Neural progenitor cell (in vitro differentiated cells): ENCODE data around the gene KRTAP1-4. TPM values are rescaled to one million over a fixed set of nuclear protein-coding genes. Genes with fewer than 3 reads are reported as not detected.
A peak's percentile ranks its signal among the peaks of the same experiment; 100 is the strongest.

Source experiments
- DNase-seq: peaks from one replicate; pipeline ENCODE4 v3.0.0-alpha.2; 2016; ENCODE audit warnings: low spot score
- H2AFZ ChIP-seq: fragments of 200-600 bp; sonication (generic); replicated peaks from 2 replicates; pipeline ENCODE4 v1.6.1; 2016; ENCODE audit warnings: antibody characterized with exemption
- H3F3A ChIP-seq: fragments of 200-600 bp; sonication (generic); 2 replicates; pipeline ENCODE4 v1.6.1; 2016; ENCODE audit warnings: antibody characterized with exemption, low read depth
- H3K27ac ChIP-seq: fragments of 200-600 bp; sonication (generic); 2 replicates; pipeline ENCODE4 v1.5.1; 2016; ENCODE audit warnings: mild to moderate bottlenecking
- H3K27me3 ChIP-seq: fragments of 200-600 bp; sonication (generic); 2 replicates; pipeline ENCODE4 v1.6.1; 2016; ENCODE audit warnings: mild to moderate bottlenecking, moderate library complexity
- H3K36me3 ChIP-seq: fragments of 200-600 bp; sonication (generic); 2 replicates; pipeline ENCODE4 v1.5.1; 2016
- H3K4me1 ChIP-seq: fragments of 200-600 bp; sonication (generic); 2 replicates; pipeline ENCODE4 v1.6.1; 2016; ENCODE audit warnings: mixed run types
- H3K4me2 ChIP-seq: fragments of 200-600 bp; sonication (generic); 2 replicates; pipeline ENCODE4 v1.6.1; 2016
- H3K4me3 ChIP-seq: fragments of 200-600 bp; sonication (generic); 2 replicates; pipeline ENCODE4 v1.5.1; 2016
- H3K79me2 ChIP-seq: fragments of 200-600 bp; sonication (generic); 2 replicates; pipeline ENCODE4 v1.6.1; 2016; ENCODE audit warnings: low read depth
- H3K9ac ChIP-seq: fragments of 200-600 bp; sonication (generic); 2 replicates; pipeline ENCODE4 v1.6.1; 2016
- H3K9me3 ChIP-seq: fragments of 200-600 bp; sonication (generic); 2 replicates; pipeline ENCODE4 v1.5.1; 2016; ENCODE audit warnings: low read depth
- H4K20me1 ChIP-seq: fragments of 200-600 bp; sonication (generic); 2 replicates; pipeline ENCODE4 v1.6.1; 2016; ENCODE audit warnings: low read depth
- H3K27ac Mint-ChIP-seq: 3 replicates; pipeline ENCODE4 v1.8.0; 2021; ENCODE audit warnings: mixed read lengths
- H3K27me3 Mint-ChIP-seq: 2 replicates; pipeline ENCODE4 v1.8.0; 2022; ENCODE audit warnings: low read depth, mild to moderate bottlenecking, inconsistent platforms, moderate library complexity, mixed read lengths; ENCODE audit not compliant: insufficient read depth
- H3K36me3 Mint-ChIP-seq: 3 replicates; pipeline ENCODE4 v1.8.0; 2021; ENCODE audit warnings: mixed read lengths
- H3K4me1 Mint-ChIP-seq: 3 replicates; pipeline ENCODE4 v1.8.0; 2021; ENCODE audit warnings: mixed read lengths
- H3K4me3 Mint-ChIP-seq: 3 replicates; pipeline ENCODE4 v1.8.0; 2021; ENCODE audit warnings: mild to moderate bottlenecking, moderate library complexity, mixed read lengths
- H3K9me3 Mint-ChIP-seq: 3 replicates; pipeline ENCODE4 v1.8.0; 2020; ENCODE audit warnings: mixed read lengths
- EZH2 ChIP-seq: fragments of 200-600 bp; sonication (generic); IDR thresholded peaks from 2 replicates; pipeline ENCODE4 v1.6.1; 2017; ENCODE audit warnings: antibody characterized with exemption, mild to moderate bottlenecking, moderate library complexity
- EZH2phosphoT487 ChIP-seq: fragments of 200-600 bp; sonication (generic); IDR thresholded peaks from 2 replicates; pipeline ENCODE4 v1.6.1; 2017; ENCODE audit warnings: antibody characterized with exemption
- total RNA-seq: library from RNA; depleted of rRNA; stranded (reverse); fragments of >200 nt; gene quantifications from 2 replicates; pipeline ENCODE4 v1.2.3, GENCODE V29; 2015; ENCODE audit warnings: low replicate concordance
- TF ChIP-seq, protein P1 (sequence below): fragments of 200-600 bp; sonication (generic); IDR thresholded peaks from 2 replicates; pipeline ENCODE4 v1.5.1; 2017; ENCODE audit warnings: antibody characterized with exemption, mild to moderate bottlenecking

The KRTAP1-4 gene
- total RNA-seq, 1 donor from 2014 or later, result not detected

DNA sequence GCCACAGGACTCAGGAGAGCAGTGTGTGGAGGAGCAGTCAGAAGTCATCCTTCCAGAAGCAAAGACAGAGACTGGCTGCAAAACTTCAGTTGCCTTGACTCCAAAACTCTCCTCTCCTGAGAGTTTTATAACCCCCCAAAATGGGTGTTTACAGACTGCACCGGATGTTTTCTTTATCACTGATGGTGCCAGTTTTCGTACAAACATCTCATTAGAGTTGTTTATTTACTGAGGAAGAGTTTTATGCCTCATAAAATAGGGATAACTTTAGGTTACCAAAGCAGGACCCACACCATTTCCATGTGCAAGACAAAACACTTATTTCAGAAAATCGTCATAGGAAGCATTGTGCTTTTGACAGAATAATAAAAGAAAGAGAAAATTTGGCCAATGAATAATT is 45.8 kb downstream of the KRTAP1-4 start, which contains the start of gene KRT40:
KRT40 (minus strand) TSS at position 101 of the 400 bp plus-strand sequence; CDS start at position 48, 53 bp downstream.
- Histone ChIP-seq H3K79me2 (no peaks in the 10 kb centered on the region), H4K20me1 (no peaks in the 10 kb centered on the region), H3K9me3 (no peaks in the 10 kb centered on the region), H3K9ac (no peak within 1 kb of the TSS), H3K27me3 (no peaks in the 10 kb centered on the region), H3K4me2 (no peak within 1 kb of the TSS), H3K36me3 (no peaks in the 10 kb centered on the region), H3F3A (no peaks in the 10 kb centered on the region), H2AFZ (peak within 1 kb of the TSS; percentile 87), H3K4me1 (no peaks in the 10 kb centered on the region), H3K4me3 (no peak within 1 kb of the TSS), H3K27ac (no peak within 1 kb of the TSS)
- Mint-ChIP-seq H3K9me3 (no peaks in the 10 kb centered on the region), H3K4me1 (peaks cover 19% of the 10 kb centered on the region), H3K27me3 (no peaks in the 10 kb centered on the region), H3K4me3 (no peak within 1 kb of the TSS), H3K36me3 (no peaks in the 10 kb centered on the region), H3K27ac (no peak within 1 kb of the TSS)
- TF ChIP-seq EZH2 (no peak), EZH2phosphoT487 (no peak)
- TF ChIP-seq, protein P1, sequence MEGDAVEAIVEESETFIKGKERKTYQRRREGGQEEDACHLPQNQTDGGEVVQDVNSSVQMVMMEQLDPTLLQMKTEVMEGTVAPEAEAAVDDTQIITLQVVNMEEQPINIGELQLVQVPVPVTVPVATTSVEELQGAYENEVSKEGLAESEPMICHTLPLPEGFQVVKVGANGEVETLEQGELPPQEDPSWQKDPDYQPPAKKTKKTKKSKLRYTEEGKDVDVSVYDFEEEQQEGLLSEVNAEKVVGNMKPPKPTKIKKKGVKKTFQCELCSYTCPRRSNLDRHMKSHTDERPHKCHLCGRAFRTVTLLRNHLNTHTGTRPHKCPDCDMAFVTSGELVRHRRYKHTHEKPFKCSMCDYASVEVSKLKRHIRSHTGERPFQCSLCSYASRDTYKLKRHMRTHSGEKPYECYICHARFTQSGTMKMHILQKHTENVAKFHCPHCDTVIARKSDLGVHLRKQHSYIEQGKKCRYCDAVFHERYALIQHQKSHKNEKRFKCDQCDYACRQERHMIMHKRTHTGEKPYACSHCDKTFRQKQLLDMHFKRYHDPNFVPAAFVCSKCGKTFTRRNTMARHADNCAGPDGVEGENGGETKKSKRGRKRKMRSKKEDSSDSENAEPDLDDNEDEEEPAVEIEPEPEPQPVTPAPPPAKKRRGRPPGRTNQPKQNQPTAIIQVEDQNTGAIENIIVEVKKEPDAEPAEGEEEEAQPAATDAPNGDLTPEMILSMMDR, result no peak
- no peak for DNase-seq

DNA sequence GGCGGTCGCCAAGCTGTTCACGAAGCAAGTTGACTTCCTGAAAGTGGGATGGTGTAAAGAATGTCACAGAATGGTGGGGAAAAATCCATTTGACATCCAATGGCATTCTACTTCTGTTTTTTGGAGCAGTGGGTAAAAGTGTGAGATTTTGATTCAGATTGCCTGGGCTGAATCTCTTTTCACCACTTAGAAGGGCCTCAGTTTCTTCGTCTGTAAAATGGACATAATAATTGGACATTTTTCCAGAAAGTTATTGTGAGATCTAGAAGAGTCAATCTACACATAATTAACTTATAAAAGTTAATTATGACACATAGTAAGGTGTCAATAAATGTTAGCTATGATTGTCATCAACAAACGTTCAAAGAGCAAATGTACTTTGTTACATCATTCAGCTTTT is 48.9 kb downstream of the KRTAP1-4 start:
- no peaks in the 10 kb centered on the region for H4K20me1 ChIP-seq
- H3K4me1 ChIP-seq, result no peaks in the 10 kb centered on the region
- no peaks in the 10 kb centered on the region for H3K36me3 ChIP-seq
- no peak overlapping the region for H3K9ac ChIP-seq
- Mint-ChIP-seq H3K36me3 (no peaks in the 10 kb centered on the region), H3K27ac (no peak overlapping the region), H3K4me1 (peaks cover 15% of the 10 kb centered on the region), H3K9me3 (no peaks in the 10 kb centered on the region), H3K27me3 (no peaks in the 10 kb centered on the region), H3K4me3 (no peak overlapping the region)
- no peak overlapping the region for H2AFZ ChIP-seq
- H3K79me2 ChIP-seq, result no peaks in the 10 kb centered on the region
- no peaks in the 10 kb centered on the region for H3K9me3 ChIP-seq
- no peaks in the 10 kb centered on the region for H3K27me3 ChIP-seq
- no peak overlapping the region for H3K4me2 ChIP-seq
- TF ChIP-seq, protein P1, result no peak
- TF ChIP-seq EZH2phosphoT487 (no peak), EZH2 (no peak)
- H3K27ac ChIP-seq, result no peak overlapping the region
- H3K4me3 ChIP-seq, result no peak overlapping the region
- H3F3A ChIP-seq, result no peaks in the 10 kb centered on the region
- no peak for DNase-seq

DNA sequence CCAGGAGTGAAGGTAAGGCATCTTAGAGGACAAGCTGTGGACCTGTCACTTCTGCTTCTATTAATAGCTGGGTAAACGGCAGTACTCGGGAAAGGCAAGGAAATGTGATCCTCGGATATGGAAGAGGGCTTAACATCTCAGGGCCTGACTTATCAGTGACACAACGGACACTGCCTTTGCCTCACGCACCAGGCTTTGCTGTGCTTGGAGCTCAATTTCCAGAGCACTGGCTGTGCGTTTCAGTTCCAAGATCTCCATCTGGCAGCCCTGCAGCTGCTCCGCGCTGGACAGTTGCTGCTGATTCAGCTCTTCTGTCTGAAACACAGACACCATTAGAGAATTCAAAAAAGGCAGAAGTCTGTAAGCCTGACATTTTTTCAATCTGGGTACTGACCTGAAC is 49.4 kb downstream of the KRTAP1-4 start:
- Mint-ChIP-seq H3K4me3 (no peak overlapping the region), H3K36me3 (no peaks in the 10 kb centered on the region), H3K27ac (no peak overlapping the region), H3K9me3 (no peaks in the 10 kb centered on the region), H3K27me3 (no peaks in the 10 kb centered on the region), H3K4me1 (peaks cover 15% of the 10 kb centered on the region)
- H3K9me3 ChIP-seq, result no peaks in the 10 kb centered on the region
- H4K20me1 ChIP-seq, result no peaks in the 10 kb centered on the region
- TF ChIP-seq, protein P1, result no peak
- TF ChIP-seq EZH2 (no peak), EZH2phosphoT487 (no peak)
- peak overlapping the region; percentile 56 for H2AFZ ChIP-seq
- no peaks in the 10 kb centered on the region for H3K36me3 ChIP-seq
- H3K4me1 ChIP-seq, result no peaks in the 10 kb centered on the region
- no peaks in the 10 kb centered on the region for H3F3A ChIP-seq
- no peak overlapping the region for H3K27ac ChIP-seq
- DNase-seq, result no peak
- no peak overlapping the region for H3K4me3 ChIP-seq
- H3K9ac ChIP-seq, result no peak overlapping the region
- H3K79me2 ChIP-seq, result no peaks in the 10 kb centered on the region
- no peak overlapping the region for H3K4me2 ChIP-seq
- no peaks in the 10 kb centered on the region for H3K27me3 ChIP-seq
